OCI-LY1 (cell line): ENCODE measurements around the gene COQ9.

Experiments
- H2AFZ ChIP-seq: fragments of 200-600 bp; sonication (generic), shearing (Covaris generic); 2 replicates; pipeline ENCODE4 v1.6.0; 2014; ENCODE audit warnings: antibody characterized with exemption, mild to moderate bottlenecking, low read length
- H3F3A ChIP-seq: fragments of 200-600 bp; sonication (generic), shearing (Covaris generic); 2 replicates; pipeline ENCODE4 v1.6.0; 2014; ENCODE audit warnings: mild to moderate bottlenecking, antibody characterized with exemption, low read length, moderate library complexity; ENCODE audit not compliant: insufficient read depth
- H3K27ac ChIP-seq: fragments of 200-600 bp; sonication (generic); 2 replicates; pipeline ENCODE4 v1.5.1; 2014; ENCODE audit warnings: low read length, mixed run types, mild to moderate bottlenecking, low read depth; ENCODE audit not compliant: poor library complexity, severe bottlenecking
- H3K27me3 ChIP-seq: fragments of 200-600 bp; sonication (generic); 2 replicates; pipeline ENCODE4 v1.6.0; 2014; ENCODE audit warnings: antibody characterized with exemption, mild to moderate bottlenecking, low read length, moderate library complexity; ENCODE audit not compliant: insufficient read depth
- H3K36me3 ChIP-seq: fragments of 200-600 bp; sonication (generic); 2 replicates; pipeline ENCODE4 v1.6.1; 2014; ENCODE audit warnings: mild to moderate bottlenecking, antibody characterized with exemption, low read length, moderate library complexity, mixed read lengths; ENCODE audit not compliant: insufficient read depth
- H3K4me1 ChIP-seq: fragments of 200-600 bp; sonication (generic); 2 replicates; pipeline ENCODE4 v1.5.1; 2014; ENCODE audit warnings: mild to moderate bottlenecking, low read length, moderate library complexity; ENCODE audit not compliant: insufficient read depth, severe bottlenecking
- H3K4me2 ChIP-seq: fragments of 200-600 bp; sonication (generic), shearing (Covaris generic); 2 replicates; pipeline ENCODE4 v1.6.1; 2014; ENCODE audit warnings: low read length
- H3K4me3 ChIP-seq: fragments of 200-600 bp; sonication (generic); 2 replicates; pipeline ENCODE4 v1.5.1; 2014; ENCODE audit warnings: low read length, low read depth, mild to moderate bottlenecking, mixed read lengths; ENCODE audit not compliant: poor library complexity, severe bottlenecking
- H3K79me2 ChIP-seq: fragments of 200-600 bp; shearing (Covaris generic); 2 replicates; pipeline ENCODE4 v1.6.1; 2016; ENCODE audit warnings: mixed run types, low read length, mixed read lengths; ENCODE audit not compliant: insufficient read depth
- H3K9ac ChIP-seq: fragments of 200-600 bp; sonication (generic), shearing (Covaris generic); 2 replicates; pipeline ENCODE4 v1.6.1; 2014; ENCODE audit warnings: mild to moderate bottlenecking, low read length, mixed read lengths
- H3K9me2 ChIP-seq: fragments of 200-600 bp; sonication (generic), shearing (Covaris generic); 2 replicates; pipeline ENCODE4 v1.6.1; 2014; ENCODE audit warnings: low read depth, mild to moderate bottlenecking, low read length, mixed read lengths
- H3K9me3 ChIP-seq: fragments of 200-600 bp; shearing (Covaris generic); 2 replicates; pipeline ENCODE4 v1.6.1; 2014; ENCODE audit warnings: low read length, mixed read lengths
- H4K20me1 ChIP-seq: fragments of 200-600 bp; sonication (generic), shearing (Covaris generic); 2 replicates; pipeline ENCODE4 v1.6.0; 2016; ENCODE audit warnings: mild to moderate bottlenecking, low read length; ENCODE audit not compliant: insufficient read depth
- CTCF ChIP-seq: fragments of 200-600 bp; sonication (generic), shearing (Covaris generic); IDR thresholded peaks from 2 replicates; pipeline ENCODE4 v1.5.1; 2017; ENCODE audit warnings: mild to moderate bottlenecking, antibody characterized with exemption, low read length, moderate library complexity, mixed read lengths
- EZH2 ChIP-seq: fragments of 200-600 bp; sonication (generic), shearing (Covaris generic); IDR thresholded peaks from 2 replicates; pipeline ENCODE4 v1.8.0; 2017; ENCODE audit warnings: borderline replicate concordance, mixed run types, mild to moderate bottlenecking, antibody characterized with exemption, low read length, moderate library complexity, mixed read lengths

Gene COQ9

DNA sequence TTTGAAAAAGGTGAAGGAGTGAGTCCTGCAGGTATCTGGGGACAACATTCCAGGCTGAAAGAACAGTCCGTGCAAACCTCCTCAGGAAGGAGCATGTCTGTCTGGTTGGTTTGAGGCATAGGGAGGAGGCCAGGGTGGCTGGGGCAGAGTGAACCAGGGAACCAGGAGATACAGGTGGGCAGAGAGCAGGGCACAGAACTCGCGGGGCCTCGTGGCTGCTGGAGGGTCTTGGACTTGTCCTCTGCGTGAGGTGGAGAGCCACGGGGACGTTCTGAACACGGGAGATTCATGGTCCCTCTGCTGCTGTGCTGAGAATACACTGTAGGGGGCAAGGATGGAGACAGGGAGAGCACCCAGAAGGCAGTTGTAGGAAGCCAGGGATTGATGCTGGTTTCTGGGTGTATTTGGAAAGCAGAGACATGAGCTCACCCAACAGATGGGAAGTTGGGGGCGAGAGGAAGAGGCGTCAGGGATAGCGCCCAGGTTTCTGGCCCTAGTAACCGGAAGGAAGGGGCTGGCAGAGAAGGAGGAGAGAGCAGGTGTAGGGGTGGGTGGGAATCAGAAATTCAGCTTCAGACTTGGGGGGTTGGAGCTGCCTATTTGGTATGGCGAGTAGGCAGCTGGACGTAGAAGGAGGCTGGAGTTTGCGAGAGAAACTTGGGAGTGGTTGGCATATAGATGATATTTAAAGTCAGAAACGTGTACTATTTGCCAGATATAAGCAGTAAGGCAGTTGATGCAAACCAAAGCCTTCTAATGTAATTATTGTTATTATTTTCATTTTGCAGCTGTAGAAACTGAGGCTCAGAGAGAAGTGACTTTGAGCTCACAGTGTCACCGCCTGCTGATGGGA, 43.1 kb upstream of the COQ9 start, which contains the start of gene CCL17:
Gene CCL17 (plus strand): TSS at position 803 of the 853 bp plus-strand sequence. CDS start 9,166 bp downstream, outside the sequence.
- Histone ChIP-seq H3K27ac (no peak within 1 kb of the TSS), H3K79me2 (no peaks in the 10 kb centered on the region), H3K9ac (no peak within 1 kb of the TSS), H3K4me2 (no peak within 1 kb of the TSS), H3F3A (no peaks in the 10 kb centered on the region), H3K27me3 (no peaks in the 10 kb centered on the region), H3K9me3 (no peaks in the 10 kb centered on the region), H3K9me2 (no peaks in the 10 kb centered on the region), H3K4me1 (no peaks in the 10 kb centered on the region), H2AFZ (no peak within 1 kb of the TSS), H3K4me3 (no peak within 1 kb of the TSS), H3K36me3 (no peaks in the 10 kb centered on the region), H4K20me1 (no peaks in the 10 kb centered on the region)
- TF ChIP-seq CTCF (no peak), EZH2 (no peak)

DNA sequence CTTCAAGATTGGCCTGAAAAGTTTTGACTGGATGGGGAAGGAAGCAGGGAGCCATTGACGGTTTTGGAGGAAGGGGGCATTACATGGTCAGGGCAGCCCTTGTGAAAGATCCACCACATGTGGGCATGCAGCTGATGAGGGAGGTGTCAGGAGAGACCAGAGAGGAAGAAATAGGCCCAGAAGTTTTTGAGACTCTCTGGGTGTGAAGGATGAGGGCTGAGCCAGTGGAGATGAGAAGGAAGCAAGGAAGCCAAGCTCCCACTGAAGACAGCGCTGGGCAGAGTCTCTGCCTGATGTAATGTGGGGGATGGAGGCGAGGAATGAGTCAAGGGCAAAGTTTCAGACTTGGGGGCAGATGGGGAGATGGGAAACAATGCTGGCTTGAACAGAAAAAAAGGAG, 42.2 kb upstream of the COQ9 start:
- Histone ChIP-seq H4K20me1 (no peaks in the 10 kb centered on the region), H3K9ac (no peak overlapping the region), H3K27me3 (no peaks in the 10 kb centered on the region), H3F3A (no peaks in the 10 kb centered on the region), H3K79me2 (no peaks in the 10 kb centered on the region), H3K27ac (no peak overlapping the region), H3K4me1 (no peaks in the 10 kb centered on the region), H3K4me3 (no peak overlapping the region), H3K9me3 (no peaks in the 10 kb centered on the region), H3K9me2 (no peaks in the 10 kb centered on the region), H3K4me2 (no peak overlapping the region), H2AFZ (no peak overlapping the region), H3K36me3 (no peaks in the 10 kb centered on the region)
- no peak for TF ChIP-seq EZH2
- TF ChIP-seq CTCF = no peak

DNA sequence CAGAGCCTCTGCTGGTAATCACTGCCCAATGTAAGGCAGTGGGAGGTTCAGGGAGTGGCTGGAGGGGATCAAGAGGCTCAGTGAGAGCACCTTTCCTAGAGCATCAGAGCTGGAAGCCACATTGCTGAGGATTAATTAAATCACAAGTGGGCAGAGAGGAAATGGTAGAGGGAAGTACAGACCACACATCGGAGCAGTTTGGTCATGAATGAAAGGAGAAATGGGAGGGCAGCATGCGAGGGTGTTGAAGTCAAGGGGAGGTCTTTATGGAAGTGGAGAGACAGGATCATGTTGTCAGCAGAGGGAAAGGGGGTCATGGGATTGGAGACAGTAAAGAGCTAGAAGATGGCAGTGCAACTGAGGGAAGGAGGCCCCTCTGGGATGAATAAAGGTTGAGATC, 40.4 kb upstream of the COQ9 start:
- H3K9me3 ChIP-seq = no peaks in the 10 kb centered on the region
- H3K4me1 ChIP-seq = no peaks in the 10 kb centered on the region
- H3K27me3 ChIP-seq = peaks cover 8% of the 10 kb centered on the region; the same call in 1 of the 2 replicates
- H3K27ac ChIP-seq = no peak overlapping the region
- no peaks in the 10 kb centered on the region for H4K20me1 ChIP-seq
- no peak overlapping the region for H2AFZ ChIP-seq
- H3K9ac ChIP-seq = no peak overlapping the region
- H3F3A ChIP-seq = no peaks in the 10 kb centered on the region
- no peak overlapping the region for H3K4me2 ChIP-seq
- no peaks in the 10 kb centered on the region for H3K79me2 ChIP-seq
- H3K9me2 ChIP-seq = no peaks in the 10 kb centered on the region
- no peak overlapping the region for H3K4me3 ChIP-seq
- TF ChIP-seq CTCF = no peak
- no peaks in the 10 kb centered on the region for H3K36me3 ChIP-seq
